Stimulated activated CD8-positive, alpha-beta memory T cell treated with anti-CD3 and anti-CD28 coated beads, Interleukin-7, amount 100 ng/mL, for 48 hours (primary cell): ENCODE results near the gene SLC6A17.

Source experiments
- DNase-seq, 2 donors: peaks; one replicate each; pipeline ENCODE4 v3.0.0-alpha.2; 2020; ENCODE audit warnings: low read depth in 1 of 2; ENCODE audit errors: extremely low read depth in 1 of 2

The SLC6A17 gene

DNA sequence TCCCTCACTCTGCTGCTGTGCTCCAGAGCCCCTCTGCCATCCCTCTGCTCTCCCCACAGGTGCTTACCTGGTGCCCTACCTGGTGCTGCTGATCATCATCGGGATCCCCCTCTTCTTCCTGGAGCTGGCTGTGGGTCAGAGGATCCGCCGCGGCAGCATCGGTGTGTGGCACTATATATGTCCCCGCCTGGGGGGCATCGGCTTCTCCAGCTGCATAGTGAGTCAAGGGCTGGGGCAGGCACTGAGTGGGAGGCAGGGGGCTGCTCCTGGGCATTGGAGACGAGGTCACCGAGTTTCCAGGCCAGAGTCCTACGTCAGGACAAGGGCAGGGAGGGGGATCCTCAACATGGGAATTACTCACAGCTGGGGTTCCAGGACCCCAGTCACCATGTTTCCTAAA, 21.7 kb downstream of the SLC6A17 start:
- no peak for DNase-seq

GRCh38 chr1:110173466-110174105, 23.3 kb downstream of the SLC6A17 start:
- DNase-seq: no peak

GRCh38 chr1:110174961-110175360, 24.7 kb downstream of the SLC6A17 start:
- no peak for DNase-seq

GRCh38 chr1:110176299-110176956, 26.1 kb downstream of the SLC6A17 start:
- no peak for DNase-seq

DNA sequence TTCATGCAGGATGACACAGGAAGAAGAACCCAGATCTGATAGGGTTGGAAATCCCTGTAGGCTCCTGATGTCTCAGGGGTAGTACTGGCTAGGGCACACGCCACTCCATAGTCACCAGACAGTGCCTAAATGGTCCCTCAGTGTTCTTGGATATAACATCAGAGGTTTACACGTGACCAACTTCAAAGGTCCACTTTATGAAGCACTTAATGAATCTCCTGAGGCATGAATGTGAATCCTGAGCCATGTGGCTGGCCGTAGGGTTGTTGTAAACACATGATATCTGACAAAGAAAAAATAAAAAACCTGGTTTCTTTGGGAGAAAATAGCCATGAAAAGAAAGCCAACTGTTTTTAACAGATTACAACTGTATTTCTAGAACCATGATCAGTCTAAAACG, 27.5 kb downstream of the SLC6A17 start:
- no peak for DNase-seq

GRCh38 chr1:110183642-110184167, 33.4 kb downstream of the SLC6A17 start:
- DNase-seq: no peak

DNA sequence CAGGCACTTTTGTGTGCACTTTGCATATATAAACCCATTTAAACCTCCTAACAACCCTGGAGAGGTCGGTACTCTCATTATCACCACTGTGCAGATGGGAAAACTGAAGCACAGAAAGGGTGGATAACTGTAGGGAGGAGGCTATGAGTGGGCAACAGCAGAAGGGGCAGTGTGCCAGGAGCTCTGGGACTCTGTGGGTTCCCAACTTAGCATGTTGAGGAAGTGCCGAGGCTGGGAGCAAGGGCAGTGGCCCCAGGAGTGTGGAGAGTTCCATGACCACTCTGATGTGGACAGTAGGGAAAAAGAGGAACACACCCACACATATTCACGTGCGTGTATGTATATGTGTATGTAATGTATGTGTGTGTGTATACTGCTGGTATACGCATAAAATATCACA, 34.2 kb downstream of the SLC6A17 start:
- DNase-seq: no peak

DNA sequence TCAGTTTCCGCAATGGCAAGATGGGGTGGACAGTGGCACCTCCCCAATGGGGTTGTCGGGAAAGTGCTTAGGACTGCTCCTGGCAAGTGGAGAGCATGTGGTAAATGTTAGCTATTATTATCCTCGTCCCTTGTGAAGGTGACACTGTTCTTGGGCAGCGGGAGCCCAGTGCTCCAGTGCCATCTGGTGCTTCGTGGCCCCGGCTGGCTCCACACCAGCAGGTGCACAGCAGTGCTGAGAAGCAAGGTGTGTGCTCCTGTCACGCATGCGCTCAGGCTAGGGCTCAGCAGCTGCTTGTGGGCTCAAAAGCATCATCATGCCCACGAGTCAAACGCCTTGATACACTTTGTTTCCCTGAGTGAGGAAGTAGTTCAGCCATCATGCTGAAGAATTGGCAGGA, 34.9 kb downstream of the SLC6A17 start:
- DNase-seq: no peak

DNA sequence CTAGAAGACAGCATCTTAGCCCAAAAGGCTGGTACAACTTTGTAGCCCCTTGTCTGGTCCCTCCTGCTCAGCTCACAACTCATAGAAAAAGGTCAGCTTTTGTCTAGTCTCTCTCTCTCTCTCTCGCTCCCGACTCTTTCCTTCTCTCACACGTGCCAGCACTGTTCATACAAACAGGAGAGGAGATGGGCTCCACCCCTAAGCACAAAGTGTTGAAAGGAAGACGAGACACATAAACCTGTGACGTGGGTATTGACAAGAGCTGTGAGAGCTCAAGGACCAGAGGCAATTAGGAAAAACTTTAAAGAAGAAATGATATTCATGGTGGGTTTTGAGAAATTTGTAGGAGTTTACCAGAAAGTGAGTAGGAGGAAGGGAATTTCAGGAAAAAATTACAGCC, 36.3 kb downstream of the SLC6A17 start:
- DNase-seq: no peak

GRCh38 chr1:110187139-110187890, 37.0 kb downstream of the SLC6A17 start:
- DNase-seq: no peak

DNA sequence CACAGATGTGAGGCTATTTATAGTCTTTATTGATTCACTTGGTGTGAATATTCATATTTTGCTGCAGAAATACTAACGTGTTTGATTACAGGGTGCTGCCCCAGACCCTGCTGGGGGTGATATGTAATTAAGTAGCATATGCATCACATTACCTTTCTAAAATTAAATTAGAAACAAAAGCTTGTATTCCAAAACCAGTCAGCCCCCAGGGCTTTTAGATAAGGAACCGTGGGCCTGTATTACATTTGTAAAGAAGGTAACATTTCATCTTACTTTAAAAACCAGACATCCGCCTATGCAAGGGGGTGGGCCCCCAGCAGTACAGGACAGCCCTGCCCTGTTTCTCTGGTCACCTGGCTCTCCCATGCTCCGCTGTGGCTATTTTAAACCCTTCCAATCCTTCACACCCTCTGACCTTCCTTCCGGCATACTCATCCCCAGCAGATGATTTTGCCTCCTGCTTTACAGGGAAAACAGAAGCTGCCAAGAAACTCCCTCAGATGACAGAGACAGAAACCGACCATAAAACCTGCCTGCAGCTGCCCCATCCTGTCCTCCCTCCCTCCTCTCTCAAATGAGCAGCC, 37.8 kb downstream of the SLC6A17 start:
- no peak for DNase-seq

DNA sequence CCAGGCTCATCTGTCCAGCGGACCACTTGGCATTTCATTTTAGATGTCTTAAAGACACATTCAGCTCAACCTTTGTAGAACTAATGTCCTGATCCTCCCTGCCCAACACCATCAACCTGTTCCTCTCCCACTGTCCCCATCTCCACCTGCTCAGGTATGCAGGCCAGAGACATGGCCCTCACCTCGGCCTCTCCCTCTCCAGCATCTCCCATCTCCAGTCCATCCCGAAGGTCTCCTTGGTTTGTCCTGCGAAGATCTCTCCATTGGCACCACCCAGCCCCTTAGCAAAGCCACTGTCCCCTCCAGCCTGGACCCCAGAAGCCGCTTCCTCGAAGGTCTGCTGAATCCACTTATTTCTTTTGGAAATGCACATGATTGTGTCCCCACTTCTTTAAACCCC, 38.9 kb downstream of the SLC6A17 start:
- no peak for DNase-seq

GRCh38 chr1:110190282-110190929, 40.1 kb downstream of the SLC6A17 start:
- no peak for DNase-seq

GRCh38 chr1:110192541-110192940, 42.2 kb downstream of the SLC6A17 start:
- DNase-seq: no peak

DNA sequence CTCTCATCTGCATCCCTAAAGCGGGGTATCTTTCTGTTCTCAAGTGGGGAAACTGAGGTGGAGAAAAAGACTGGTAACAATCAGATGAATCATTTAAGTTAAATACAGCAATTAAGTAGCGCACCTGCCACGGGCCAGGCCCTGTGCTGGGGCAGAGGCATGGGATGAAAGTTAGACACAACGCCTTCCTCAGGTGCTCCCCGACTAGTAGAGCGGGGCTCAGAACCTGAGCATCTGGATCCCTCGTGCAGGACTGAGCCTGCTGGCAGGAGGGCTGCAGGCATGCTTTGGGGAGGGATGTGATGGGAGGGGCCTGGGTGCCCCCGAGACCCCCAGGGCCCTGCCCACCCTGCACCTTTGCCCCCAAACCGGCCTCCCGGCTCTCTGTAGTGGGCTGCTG, 44.9 kb downstream of the SLC6A17 start:
- DNase-seq: no peak

DNA sequence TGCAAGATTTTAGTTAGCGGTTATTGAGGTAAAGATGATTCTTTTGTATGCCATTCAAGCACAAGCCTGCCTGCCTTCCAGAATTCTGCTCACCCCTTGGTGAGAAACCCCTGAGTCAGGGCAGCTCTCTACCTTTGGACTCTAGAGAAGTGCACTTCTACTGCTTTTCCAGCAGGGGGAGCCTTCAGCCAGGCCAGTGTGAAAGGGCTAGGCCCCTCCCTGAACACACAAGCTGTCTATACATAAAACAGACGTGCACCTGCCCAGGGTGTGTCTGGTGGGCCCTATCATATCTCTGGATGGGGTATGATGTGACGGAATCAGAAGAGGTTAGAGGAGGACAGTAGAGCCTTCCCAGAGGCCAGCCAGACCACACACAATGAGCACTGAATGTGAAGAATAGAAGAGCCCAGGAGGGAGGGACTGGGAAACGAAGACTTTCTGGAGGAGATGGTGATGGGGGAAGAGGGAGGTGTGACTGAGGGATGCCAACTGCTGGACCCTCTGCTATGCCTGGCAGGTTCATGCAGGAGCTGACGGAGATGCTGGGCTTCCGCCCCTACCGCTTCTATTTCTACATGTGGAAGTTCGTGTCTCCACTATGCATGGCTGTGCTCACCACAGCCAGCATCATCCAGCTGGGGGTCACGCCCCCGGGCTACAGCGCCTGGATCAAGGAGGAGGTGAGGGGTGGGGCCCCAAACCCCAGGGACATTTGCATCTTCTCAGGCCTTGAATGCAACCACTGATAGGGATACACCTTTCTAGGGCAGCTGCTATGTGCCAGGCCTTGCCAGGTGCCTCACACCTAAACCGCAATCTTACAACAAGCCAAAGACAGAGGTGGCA, 46.8 kb downstream of the SLC6A17 start:
- peak in 1 of 2 donors; percentile 25 for DNase-seq

DNA sequence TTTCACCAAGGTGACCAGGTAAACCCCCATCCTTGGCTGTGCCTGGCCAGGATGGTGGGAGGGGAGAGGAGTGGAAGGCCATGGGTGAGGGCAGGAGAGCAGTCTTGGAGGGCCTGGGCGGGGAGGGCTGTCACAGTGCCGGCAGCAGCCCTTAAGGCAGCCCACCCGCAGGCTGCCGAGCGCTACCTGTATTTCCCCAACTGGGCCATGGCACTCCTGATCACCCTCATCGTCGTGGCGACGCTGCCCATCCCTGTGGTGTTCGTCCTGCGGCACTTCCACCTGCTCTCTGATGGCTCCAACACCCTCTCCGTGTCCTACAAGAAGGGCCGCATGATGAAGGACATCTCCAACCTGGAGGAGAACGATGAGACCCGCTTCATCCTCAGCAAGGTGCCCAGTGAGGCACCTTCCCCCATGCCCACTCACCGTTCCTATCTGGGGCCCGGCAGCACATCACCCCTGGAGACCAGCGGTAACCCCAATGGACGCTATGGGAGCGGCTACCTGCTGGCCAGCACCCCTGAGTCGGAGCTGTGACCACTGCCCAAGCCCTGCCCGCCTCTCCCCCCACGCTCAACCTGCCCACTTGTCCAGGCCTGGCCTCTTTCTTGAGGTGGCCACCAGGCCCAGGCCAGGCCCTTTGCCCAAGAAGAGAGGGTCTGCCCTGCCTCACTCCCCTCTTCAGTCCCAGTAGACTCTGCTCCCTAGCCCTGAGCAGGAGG, 47.8 kb downstream of the SLC6A17 start:
- DNase-seq: no peak

DNA sequence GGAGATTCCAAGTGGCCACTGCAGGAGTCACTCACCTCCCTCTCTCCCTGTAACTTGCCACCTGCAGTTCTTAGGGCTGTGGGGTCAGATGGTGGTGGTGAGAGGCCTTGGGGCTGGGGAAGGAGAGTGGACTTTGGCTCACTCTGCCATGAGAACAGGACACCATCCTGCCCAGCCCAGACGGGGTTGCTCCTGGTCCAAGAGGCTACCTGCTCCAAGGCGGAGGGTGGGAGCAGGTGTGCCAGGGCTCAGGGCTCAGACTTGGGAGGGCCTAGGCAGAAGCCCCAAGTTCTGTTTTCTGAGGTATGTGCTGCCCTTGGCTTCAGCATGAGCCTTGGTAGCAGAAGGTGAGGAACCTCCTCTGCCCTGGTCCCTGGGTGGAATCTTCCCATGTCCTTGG, 48.5 kb downstream of the SLC6A17 start:
- DNase-seq: no peak

- no peak for DNase-seq
These were observed 49.9 kb downstream of the SLC6A17 start for GRCh38 chr1:110200190-110200589.
